ENCODE results near the gene NWD2. TPM values are rescaled to one million over a fixed set of nuclear protein-coding genes. Genes with fewer than 3 reads are reported as not detected.

The NWD2 gene
- total RNA-seq, 1 experiment from 2014 or later = not detected

DNA sequence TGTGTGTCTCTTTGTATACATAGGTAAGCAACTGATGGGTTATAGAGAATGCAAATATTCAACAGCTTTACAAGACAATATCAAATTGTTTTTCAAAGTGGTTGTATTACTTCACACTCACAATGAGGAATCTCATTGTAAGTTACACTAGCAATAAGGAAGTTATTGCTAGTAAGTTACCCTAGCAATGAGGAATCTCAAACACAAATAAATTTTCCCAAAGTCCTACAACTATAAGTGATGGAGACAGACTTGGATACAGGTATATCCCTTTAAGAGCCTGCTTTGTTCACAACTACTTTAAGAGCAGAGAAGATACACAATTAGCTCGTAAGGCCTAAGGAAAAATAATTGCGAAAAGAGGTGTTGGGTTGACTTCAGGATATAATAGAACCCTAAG is 28.3 kb upstream of the NWD2 start:
- Histone ChIP-seq H3K27me3 (ENCODE audit: insufficient read depth, low read length) (no peaks in the 10 kb centered on the region), H2BK5ac (ENCODE audit: insufficient read length, low read length) (no peak overlapping the region), H3K4me2 (ENCODE audit: insufficient read depth, insufficient read length, low read length) (no peak overlapping the region), H2BK20ac (ENCODE audit: low read depth, low read length, poor library complexity, severe bottlenecking) (no peak overlapping the region), H3K23me2 (ENCODE audit: insufficient read length, low read depth, low read length, poor library complexity, severe bottlenecking) (no peaks in the 10 kb centered on the region), H2BK12ac (ENCODE audit: insufficient read length, low read depth, low read length) (no peak overlapping the region), H3K27ac (ENCODE audit: insufficient read length, low read depth, low read length) (no peak overlapping the region), H3T11ph (ENCODE audit: low read length) (no peak overlapping the region), H2BK15ac (ENCODE audit: low read depth, low read length) (no peak overlapping the region), H3K23ac (ENCODE audit: insufficient read length, low read depth, low read length) (no peak overlapping the region), H3K4me1 (ENCODE audit: insufficient read depth, low read length) (no peaks in the 10 kb centered on the region), H4K20me1 (ENCODE audit: control insufficient read depth, insufficient read depth, insufficient read length) (no peaks in the 10 kb centered on the region), H2AK5ac (ENCODE audit: insufficient read length, low read length) (no peak overlapping the region), H3K9me3 (ENCODE audit: control insufficient read depth, low read depth, low read length) (no peaks in the 10 kb centered on the region), H4K8ac (replicated peaks; ENCODE audit: insufficient read length, low read depth, low read length) (no peak overlapping the region), H3K79me2 (ENCODE audit: insufficient read depth, low read length) (no peaks in the 10 kb centered on the region), H4K5ac (ENCODE audit: insufficient read length, low read depth, low read length) (no peak overlapping the region), H3K18ac (ENCODE audit: insufficient read length, low read depth, low read length) (no peak overlapping the region), H3K14ac (ENCODE audit: insufficient read depth, low read length) (no peak overlapping the region), H3K56ac (ENCODE audit: insufficient read length, low read depth, low read length) (no peak overlapping the region), H2AFZ (ENCODE audit: low read length) (no peak overlapping the region), H3K4ac (ENCODE audit: low read depth, low read length) (no peak overlapping the region), H3K79me1 (ENCODE audit: insufficient read depth, low read depth, low read length, poor library complexity, severe bottlenecking) (no peaks in the 10 kb centered on the region), H4K91ac (ENCODE audit: insufficient read length, low read depth, low read length) (no peak overlapping the region), H2BK120ac (ENCODE audit: low read depth, low read length, poor library complexity, severe bottlenecking) (no peak overlapping the region), H3K9ac (ENCODE audit: extremely low read depth, insufficient read length, low read length) (no peak overlapping the region)
- H3K36me3 Mint-ChIP-seq (ENCODE audit: insufficient read depth in 1 of 3, low read depth in 3 of 3) = no peaks in the 10 kb centered on the region
- no peak for DNase-seq
- no peaks in the 10 kb centered on the region; a peak in 1 of 4 replicates for H3K4me1 Mint-ChIP-seq
- no peaks in the 10 kb centered on the region for H3K9me3 Mint-ChIP-seq
- peaks cover 5% of the 10 kb centered on the region for H3K27me3 Mint-ChIP-seq (ENCODE audit: low read depth)
- H3K27ac Mint-ChIP-seq = no peak overlapping the region
- no CpG with 5 or more reads among the region's 2 CpGs for WGBS (ENCODE audit: extremely low coverage, insufficient read length, low lambda C conversion rate)
- H3K4me3 Mint-ChIP-seq = no peak overlapping the region
- TF ChIP-seq, protein P1, sequence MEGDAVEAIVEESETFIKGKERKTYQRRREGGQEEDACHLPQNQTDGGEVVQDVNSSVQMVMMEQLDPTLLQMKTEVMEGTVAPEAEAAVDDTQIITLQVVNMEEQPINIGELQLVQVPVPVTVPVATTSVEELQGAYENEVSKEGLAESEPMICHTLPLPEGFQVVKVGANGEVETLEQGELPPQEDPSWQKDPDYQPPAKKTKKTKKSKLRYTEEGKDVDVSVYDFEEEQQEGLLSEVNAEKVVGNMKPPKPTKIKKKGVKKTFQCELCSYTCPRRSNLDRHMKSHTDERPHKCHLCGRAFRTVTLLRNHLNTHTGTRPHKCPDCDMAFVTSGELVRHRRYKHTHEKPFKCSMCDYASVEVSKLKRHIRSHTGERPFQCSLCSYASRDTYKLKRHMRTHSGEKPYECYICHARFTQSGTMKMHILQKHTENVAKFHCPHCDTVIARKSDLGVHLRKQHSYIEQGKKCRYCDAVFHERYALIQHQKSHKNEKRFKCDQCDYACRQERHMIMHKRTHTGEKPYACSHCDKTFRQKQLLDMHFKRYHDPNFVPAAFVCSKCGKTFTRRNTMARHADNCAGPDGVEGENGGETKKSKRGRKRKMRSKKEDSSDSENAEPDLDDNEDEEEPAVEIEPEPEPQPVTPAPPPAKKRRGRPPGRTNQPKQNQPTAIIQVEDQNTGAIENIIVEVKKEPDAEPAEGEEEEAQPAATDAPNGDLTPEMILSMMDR (conservative IDR thresholded peaks at IDR 0.05) = no peak

All from H9 (cell line).